ENCODE results near the gene OR7A10. TPM values are rescaled to one million over a fixed set of nuclear protein-coding genes. Genes with fewer than 3 reads are reported as not detected.

The OR7A10 gene
- total RNA-seq, 1 experiment from 2014 or later: not detected

- no peaks in the 10 kb centered on the region for H3K27me3 ChIP-seq (replicated peaks; ENCODE audit: control insufficient read depth, insufficient read depth, low read length)
- no peak within 1 kb of the TSS for H3K4me3 Mint-ChIP-seq (ENCODE audit: unreplicated experiment)
- no peaks in the 10 kb centered on the region for H3K36me3 Mint-ChIP-seq (ENCODE audit: insufficient read depth, unreplicated experiment)
- TF ChIP-seq CTCF (IDR thresholded peaks at IDR 0.05; ENCODE audit: insufficient read depth in 1 of 2, low read depth in 1 of 2, low read length in 1 of 2, severe bottlenecking in 1 of 2, unreplicated experiment in 1 of 2): no peak
- no peaks in the 10 kb centered on the region for H3K9me3 Mint-ChIP-seq (ENCODE audit: unreplicated experiment)
- intact Hi-C loops (cut with micrococcal nuclease; ENCODE audit: unreplicated experiment): no loop called here
- no TSS peak for BruUV-seq (replicated peaks)
- no peaks in the 10 kb centered on the region for H3K9me3 ChIP-seq
- peaks cover 10% of the 10 kb centered on the region for H3K27me3 Mint-ChIP-seq (ENCODE audit: insufficient read depth, unreplicated experiment)
- H3K4me1 ChIP-seq: no peaks in the 10 kb centered on the region
- CTCF ChIA-PET: no interaction called here
- POLR2A ChIA-PET: no interaction called here
- no peaks in the 10 kb centered on the region for H3K4me1 Mint-ChIP-seq (ENCODE audit: low read depth, unreplicated experiment)
- no peak within 1 kb of the TSS for H3K27ac Mint-ChIP-seq (ENCODE audit: unreplicated experiment)
- no peak for DNase-seq
- no peaks in the 10 kb centered on the region for H3K36me3 ChIP-seq (ENCODE audit: control insufficient read depth, insufficient read depth, low read length)
- H3K4me3 ChIP-seq (ENCODE audit: low read depth, low read length): no peak within 1 kb of the TSS
Measured at GRCh38 chr19:14886032-14886431, 37.3 kb upstream of the OR7A10 start, which contains the start of gene OR7A17. Gene OR7A17 (minus strand): TSS chr19:14886132. CDS start chr19:14881355, 4,777 bp downstream.

- Histone ChIP-seq H3K9me3 (no peaks in the 10 kb centered on the region), H3K27me3 (replicated peaks; ENCODE audit: control insufficient read depth, insufficient read depth, low read length) (no peaks in the 10 kb centered on the region), H3K4me3 (ENCODE audit: low read depth, low read length) (no peak overlapping the region), H3K4me1 (no peaks in the 10 kb centered on the region), H3K36me3 (ENCODE audit: control insufficient read depth, insufficient read depth, low read length) (no peaks in the 10 kb centered on the region)
- no TSS peak for BruUV-seq (replicated peaks)
- intact Hi-C loops (cut with micrococcal nuclease; ENCODE audit: unreplicated experiment): loop anchor here (1.0 kb wide), 1 partner anchor 17 kb away; no protein-coding TSS in a partner anchor
- peak; percentile 26 to 31 for TF ChIP-seq CTCF (IDR thresholded peaks at IDR 0.05; ENCODE audit: insufficient read depth in 1 of 2, low read depth in 1 of 2, low read length in 1 of 2, severe bottlenecking in 1 of 2, unreplicated experiment in 1 of 2)
- Mint-ChIP-seq H3K27ac (ENCODE audit: unreplicated experiment) (no peak overlapping the region), H3K4me3 (ENCODE audit: unreplicated experiment) (no peak overlapping the region), H3K9me3 (ENCODE audit: unreplicated experiment) (no peaks in the 10 kb centered on the region), H3K4me1 (ENCODE audit: low read depth, unreplicated experiment) (no peaks in the 10 kb centered on the region), H3K27me3 (ENCODE audit: insufficient read depth, unreplicated experiment) (peaks cover 5% of the 10 kb centered on the region), H3K36me3 (ENCODE audit: insufficient read depth, unreplicated experiment) (no peaks in the 10 kb centered on the region)
- no peak for DNase-seq
- ChIA-PET POLR2A (no interaction called here), CTCF (no interaction called here)
Measured at GRCh38 chr19:14871619-14872230, 23.0 kb upstream of the OR7A10 start.

- Mint-ChIP-seq H3K9me3 (ENCODE audit: unreplicated experiment) (no peaks in the 10 kb centered on the region), H3K27me3 (ENCODE audit: insufficient read depth, unreplicated experiment) (peaks cover 10% of the 10 kb centered on the region), H3K4me3 (ENCODE audit: unreplicated experiment) (no peak overlapping the region), H3K4me1 (ENCODE audit: low read depth, unreplicated experiment) (no peaks in the 10 kb centered on the region), H3K36me3 (ENCODE audit: insufficient read depth, unreplicated experiment) (no peaks in the 10 kb centered on the region), H3K27ac (ENCODE audit: unreplicated experiment) (no peak overlapping the region)
- no TSS peak for BruUV-seq (replicated peaks)
- no peaks in the 10 kb centered on the region for H3K4me1 ChIP-seq
- TF ChIP-seq CTCF (IDR thresholded peaks at IDR 0.05; ENCODE audit: insufficient read depth in 1 of 2, low read depth in 1 of 2, low read length in 1 of 2, severe bottlenecking in 1 of 2, unreplicated experiment in 1 of 2): no peak
- no peak overlapping the region for H3K4me3 ChIP-seq (ENCODE audit: low read depth, low read length)
- DNase-seq: no peak
- intact Hi-C loops (cut with micrococcal nuclease; ENCODE audit: unreplicated experiment): no loop called here
- no peaks in the 10 kb centered on the region for H3K36me3 ChIP-seq (ENCODE audit: control insufficient read depth, insufficient read depth, low read length)
- H3K27me3 ChIP-seq (replicated peaks; ENCODE audit: control insufficient read depth, insufficient read depth, low read length): no peaks in the 10 kb centered on the region; the same call in 1 of the 2 replicates
- POLR2A ChIA-PET: no interaction called here
- H3K9me3 ChIP-seq: no peaks in the 10 kb centered on the region
- CTCF ChIA-PET: no interaction called here
Measured at GRCh38 chr19:14868497-14868896, 19.8 kb upstream of the OR7A10 start.
